HepG2 (cell line): ENCODE results near the gene TUBGCP3.

Experiments used
- CREM ChIP-seq, 2 experiments: sonication (generic) in 1 of 2; formaldehyde crosslinking in 1 of 2; IDR thresholded peaks; 2 replicates each; pipeline versions ENCODE4 v1.4.0 to v1.6.1; 2016 to 2020; ENCODE audit warnings: antibody characterized with exemption in 1 of 2, mild to moderate bottlenecking in 1 of 2, missing genetic modification reagents in 1 of 2
- CTCF ChIP-seq: sonication (generic); formaldehyde crosslinking; IDR thresholded peaks from 2 replicates; pipeline ENCODE4 v1.5.0; 2020; ENCODE audit warnings: mild to moderate bottlenecking, missing genetic modification reagents, moderate library complexity
- EHMT2 ChIP-seq: fragments of 200-600 bp; sonication (generic); IDR thresholded peaks from 2 replicates; pipeline ENCODE4 v1.7.0; 2017; ENCODE audit warnings: antibody characterized with exemption, low read depth, low read length, borderline replicate concordance
- EP300 ChIP-seq, 3 experiments: sonication (generic) in 1 of 3; formaldehyde crosslinking in 1 of 3; IDR thresholded peaks; 2 replicates each; pipeline versions ENCODE4 v1.5.1 to v1.6.1; 2011 to 2020; ENCODE audit warnings: low read depth in 2 of 3, low read length in 2 of 3, borderline replicate concordance in 1 of 3, improper control_type of control experiment in 1 of 3, mild to moderate bottlenecking in 1 of 3, missing genetic modification reagents in 1 of 3, moderate library complexity in 1 of 3
- PAXIP1 ChIP-seq: sonication (generic); formaldehyde crosslinking; conservative IDR thresholded peaks from 2 replicates; pipeline ENCODE4 v1.4.0; 2020; ENCODE audit warnings: mild to moderate bottlenecking, missing genetic modification reagents, moderate library complexity
- PHF21A ChIP-seq: sonication (generic); formaldehyde crosslinking; IDR thresholded peaks from 2 replicates; pipeline ENCODE4 v1.5.0; 2020; ENCODE audit warnings: mild to moderate bottlenecking, missing genetic modification reagents
- POLR2AphosphoS5 ChIP-seq: IDR thresholded peaks from 2 replicates; pipeline ENCODE4 v1.6.1; 2012; ENCODE audit warnings: low read depth, low read length
- UBTF ChIP-seq: sonication (generic); formaldehyde crosslinking; IDR thresholded peaks from 2 replicates; pipeline ENCODE4 v1.4.0; 2020; ENCODE audit warnings: mild to moderate bottlenecking, missing genetic modification reagents
- YY1 ChIP-seq: IDR thresholded peaks from 2 replicates; pipeline ENCODE4 v1.6.1; 2011; ENCODE audit warnings: low read length, low read depth, moderate library complexity, mild to moderate bottlenecking; ENCODE audit not compliant: insufficient read depth, insufficient replicate concordance
- ZBTB7A ChIP-seq: sonication (generic); formaldehyde crosslinking; IDR thresholded peaks from 2 replicates; pipeline ENCODE4 v1.8.0; 2022; ENCODE audit warnings: mild to moderate bottlenecking, missing genetic modification reagents
- ZFX ChIP-seq: sonication (generic); formaldehyde crosslinking; IDR thresholded peaks from 2 replicates; pipeline ENCODE4 v1.4.0; 2020; ENCODE audit warnings: mild to moderate bottlenecking, low read depth, missing genetic modification reagents, moderate library complexity

DNA sequence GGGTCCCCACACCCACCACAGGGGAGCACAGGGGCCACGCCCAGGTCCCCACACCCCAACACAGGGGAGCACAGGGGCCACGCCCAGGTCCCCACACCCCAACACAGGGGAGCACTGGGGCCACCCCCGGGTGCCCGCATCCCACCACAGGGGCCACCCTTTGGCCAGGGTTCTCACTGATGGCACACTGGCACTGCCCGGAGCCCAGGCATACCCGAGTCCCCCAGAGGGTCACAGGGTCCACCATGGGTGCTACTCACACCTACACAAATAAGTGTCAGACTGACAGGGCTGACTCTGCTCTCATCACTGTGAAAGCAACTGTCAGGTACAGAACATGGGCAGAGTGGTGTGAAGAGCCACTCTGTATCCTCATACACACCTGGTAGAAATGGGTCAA is 98.8 kb downstream of the TUBGCP3 start:
- TF ChIP-seq YY1 (no peak), UBTF (CRISPR knock-in tag) (no peak), EHMT2 (no peak), CTCF (CRISPR knock-in tag) (no peak), CREM (IDR thresholded peaks at IDR 0.05) (no peak), CREM (CRISPR knock-in tag; IDR thresholded peaks at IDR 0.05) (no peak), POLR2AphosphoS5 (no peak), PHF21A (no peak), ZBTB7A (CRISPR knock-in tag) (no peak), ZFX (no peak), PAXIP1 (CRISPR knock-in tag) (no peak), EP300 (IDR thresholded peaks at IDR 0.05; ENCODE audit: low read depth in 2 of 2, low read length in 2 of 2) (no peak), EP300 (CRISPR knock-in tag; IDR thresholded peaks at IDR 0.05; ENCODE audit: borderline replicate concordance) (no peak)
